Activated T-helper 1 cell treated with anti-CD3 and anti-CD28 coated beads, Interleukin-12 subunit alpha, Interleukin-12 subunit beta, Interleukin-2, Interleukin-4 antibody, amounts not matched to agents 30 ng/mL and 10 ng/mL and 1 ng/mL, durations not matched to agents 14 hours and 24 hours and 36 hours (primary cell): ENCODE results near the gene LMAN2. TPM values are rescaled to one million over a fixed set of nuclear protein-coding genes. Genes with fewer than 3 reads are reported as not detected.
A peak's percentile ranks its signal among the peaks of the same experiment; 100 is the strongest.

Experiments used
- DNase-seq: peaks from one replicate; pipeline ENCODE4 v3.0.0; 2021; ENCODE audit warnings: low spot score
- H3K27ac Mint-ChIP-seq: one replicate; pipeline ENCODE4 v1.8.0; 2021; ENCODE audit warnings: mild to moderate bottlenecking, mixed read lengths
- H3K27me3 Mint-ChIP-seq: one replicate; pipeline ENCODE4 v1.8.0; 2022; ENCODE audit warnings: mild to moderate bottlenecking, moderate library complexity, mixed read lengths; ENCODE audit not compliant: insufficient read depth
- H3K36me3 Mint-ChIP-seq: one replicate; pipeline ENCODE4 v1.8.0; 2021; ENCODE audit warnings: low read depth, mixed read lengths
- H3K4me1 Mint-ChIP-seq: one replicate; pipeline ENCODE4 v1.8.0; 2021; ENCODE audit warnings: low read depth, mixed read lengths
- H3K4me3 Mint-ChIP-seq: one replicate; pipeline ENCODE4 v1.8.0; 2021; ENCODE audit warnings: mild to moderate bottlenecking, moderate library complexity, mixed read lengths
- H3K9me3 Mint-ChIP-seq: one replicate; pipeline ENCODE4 v1.8.0; 2021; ENCODE audit warnings: mixed read lengths
- intact Hi-C: fragments of 100-400 bp; cut with micrococcal nuclease; formaldehyde crosslinking; loops from one replicate; pipeline ENCODE4 v1.15.1; 2024
- total RNA-seq: library from RNA; stranded (reverse); gene quantifications from 2 replicates; pipeline ENCODE4 v1.2.3, GENCODE V29; 2022

LMAN2 gene
- total RNA-seq, 1 donor from 2014 or later, result 118 TPM

DNA sequence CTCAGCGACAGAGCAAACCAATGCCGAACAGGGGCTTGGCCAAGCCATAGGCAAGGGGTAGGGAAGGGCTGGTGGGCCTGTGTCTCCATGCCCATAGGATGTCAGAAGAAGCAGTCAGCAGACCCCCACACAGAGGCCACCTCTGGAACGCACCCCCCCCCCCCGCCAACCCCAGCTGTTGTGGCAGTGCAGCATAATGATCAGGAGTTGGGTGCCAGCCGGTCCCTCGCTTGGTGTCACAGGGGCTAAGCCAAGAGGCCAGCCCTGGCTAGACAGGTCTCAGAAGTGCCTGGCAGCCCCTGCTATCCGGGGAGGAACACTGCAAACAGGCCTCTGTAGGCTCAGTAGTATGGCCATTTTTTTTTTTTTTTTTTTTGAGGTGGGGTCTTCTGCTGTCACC lies 36.1 kb downstream of the LMAN2 start:
- no peak overlapping the region for H3K4me3 Mint-ChIP-seq
- H3K36me3 Mint-ChIP-seq, result peaks cover 11% of the 10 kb centered on the region
- peaks cover 34% of the 10 kb centered on the region for H3K4me1 Mint-ChIP-seq
- no peak for DNase-seq
- intact Hi-C loops, result no loop called here
- peaks cover 5% of the 10 kb centered on the region for H3K9me3 Mint-ChIP-seq
- H3K27ac Mint-ChIP-seq, result no peak overlapping the region
- no peaks in the 10 kb centered on the region for H3K27me3 Mint-ChIP-seq

DNA sequence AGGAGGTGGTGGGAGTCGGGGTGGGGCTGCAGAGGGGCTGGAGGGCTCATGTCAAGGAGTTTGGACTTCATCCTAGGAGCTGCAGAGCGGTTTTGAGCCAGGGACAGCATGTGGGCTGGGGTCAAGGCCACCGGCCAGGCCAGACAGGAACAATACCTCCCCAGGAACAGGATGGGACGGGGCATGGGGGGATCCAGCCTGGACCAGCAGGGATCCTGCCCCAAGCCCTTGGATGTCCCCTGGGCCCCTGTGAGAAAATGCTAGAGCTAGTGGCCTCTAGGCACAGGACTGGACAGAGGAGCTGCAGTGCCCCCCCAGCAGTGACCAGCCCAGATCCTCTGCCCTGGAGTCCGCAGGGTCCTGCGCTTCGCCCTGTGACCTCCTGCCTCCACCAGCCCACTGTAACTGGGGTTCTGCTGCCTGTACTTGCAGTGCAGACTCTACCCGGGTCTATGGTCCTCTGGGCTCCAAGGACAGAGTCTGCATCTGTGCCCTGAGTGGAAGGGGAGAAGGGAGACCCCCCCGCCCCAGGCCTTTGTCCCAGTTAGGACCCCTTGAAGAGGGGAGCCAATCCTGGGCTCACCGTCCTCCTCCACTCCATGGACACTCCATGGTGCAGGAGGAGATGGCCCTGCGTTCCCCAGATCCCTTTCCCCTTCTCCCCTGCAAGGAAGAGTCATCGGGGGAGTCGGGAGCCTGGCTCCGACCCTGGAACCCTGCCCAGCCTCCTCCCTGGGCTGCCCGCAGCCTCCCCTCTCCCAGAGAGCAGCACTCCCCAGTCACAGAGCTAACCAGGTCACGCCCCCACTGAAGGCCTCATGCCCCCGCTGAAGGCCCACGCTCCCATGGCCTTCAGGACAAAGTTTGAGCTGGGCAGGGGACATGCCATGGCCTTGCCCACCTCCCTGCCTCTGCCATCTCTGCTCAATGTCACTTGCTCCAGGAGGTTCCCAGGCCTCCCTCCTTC lies 36.8 kb downstream of the LMAN2 start:
- Mint-ChIP-seq H3K4me1 (peaks cover 40% of the 10 kb centered on the region), H3K27ac (no peak overlapping the region), H3K4me3 (no peak overlapping the region), H3K9me3 (peaks cover 4% of the 10 kb centered on the region), H3K27me3 (no peaks in the 10 kb centered on the region), H3K36me3 (peaks cover 9% of the 10 kb centered on the region)
- intact Hi-C loops, result loop anchor here (5.0 kb wide), 3 partner anchors 307 to 838 kb away; partner anchors contain the start of genes NHP2, RNF44 and UIMC1
- no peak for DNase-seq

DNA sequence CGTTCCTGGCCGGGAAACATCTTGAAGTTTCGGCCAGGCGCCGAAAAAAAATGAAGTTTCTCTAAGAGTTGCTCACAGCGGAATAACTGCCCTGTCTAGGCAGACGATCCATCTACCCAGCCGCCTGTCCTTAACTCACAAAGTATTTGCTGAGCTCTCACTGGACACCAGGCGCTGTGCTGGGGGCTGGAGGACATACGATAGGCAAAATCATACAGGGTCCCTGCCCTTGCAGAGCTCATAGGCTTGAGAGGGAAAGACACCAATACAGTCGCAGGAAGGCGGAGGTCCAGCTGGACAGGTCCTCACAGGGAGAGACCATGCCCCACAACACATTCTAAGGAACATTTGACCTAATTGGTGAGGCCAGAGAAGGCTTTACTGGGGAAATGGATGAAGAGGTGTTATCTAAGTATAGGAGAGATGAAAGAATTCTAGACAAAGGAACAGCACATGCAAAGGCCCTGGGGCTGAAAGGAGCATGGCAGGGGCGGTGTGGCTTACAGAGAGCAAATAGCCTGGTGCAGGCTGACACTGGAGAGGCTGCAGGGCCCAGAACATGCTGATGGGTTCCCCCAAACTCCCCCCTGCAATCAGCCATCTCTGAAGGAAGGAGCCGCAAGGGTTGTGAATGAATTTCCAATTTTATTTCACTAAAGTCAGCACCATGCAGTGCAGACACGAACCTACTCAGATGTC lies 37.8 kb downstream of the LMAN2 start:
- no peak overlapping the region for H3K4me3 Mint-ChIP-seq
- H3K27me3 Mint-ChIP-seq, result no peaks in the 10 kb centered on the region
- no peak overlapping the region for H3K27ac Mint-ChIP-seq
- no peak for DNase-seq
- no peaks in the 10 kb centered on the region for H3K9me3 Mint-ChIP-seq
- H3K36me3 Mint-ChIP-seq, result peaks cover 9% of the 10 kb centered on the region
- H3K4me1 Mint-ChIP-seq, result peaks cover 48% of the 10 kb centered on the region
- intact Hi-C loops, result loop anchor here (1.0 to 5.0 kb wide), 6 partner anchors 203 to 839 kb away; partner anchors contain the start of genes DDX41, NHP2, RNF44 and TMED9

DNA sequence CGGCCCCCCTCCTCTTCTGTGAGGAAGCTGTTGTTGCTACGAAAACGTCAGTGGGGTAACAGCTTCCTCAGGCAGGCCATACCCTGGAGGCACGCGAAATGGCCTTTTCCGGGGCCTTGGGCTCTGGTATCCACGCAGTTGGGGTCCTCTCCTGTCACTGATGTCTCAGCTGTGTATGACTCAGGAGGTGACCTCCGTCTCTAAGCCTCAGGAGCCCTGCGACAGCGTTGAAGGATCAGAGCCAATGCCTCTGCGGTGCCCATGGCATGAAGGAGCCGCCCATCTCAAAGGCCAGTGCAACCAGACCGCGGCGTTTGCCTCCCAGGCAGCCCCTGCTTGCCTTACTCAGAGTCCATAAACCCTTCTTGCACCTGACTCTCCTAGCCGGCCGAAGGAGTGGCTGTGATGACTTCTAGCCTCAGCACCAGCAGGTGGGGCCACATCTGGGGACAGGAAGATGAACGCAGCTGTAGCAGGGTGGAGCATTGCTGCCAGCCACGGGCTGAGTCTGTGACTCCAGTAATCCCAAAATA lies 38.8 kb downstream of the LMAN2 start:
- no peaks in the 10 kb centered on the region for H3K27me3 Mint-ChIP-seq
- peak overlapping the region; percentile 84 for H3K27ac Mint-ChIP-seq
- intact Hi-C loops, result loop anchor here (1.0 to 5.0 kb wide), 9 partner anchors 39 to 840 kb away; partner anchors contain the start of genes DDX41, GRK6, LMAN2 and NHP2
- peak; percentile 50 for DNase-seq
- peak overlapping the region; percentile 87 for H3K4me3 Mint-ChIP-seq
- H3K36me3 Mint-ChIP-seq, result peaks cover 9% of the 10 kb centered on the region
- peaks cover 43% of the 10 kb centered on the region for H3K4me1 Mint-ChIP-seq
- H3K9me3 Mint-ChIP-seq, result no peaks in the 10 kb centered on the region

DNA sequence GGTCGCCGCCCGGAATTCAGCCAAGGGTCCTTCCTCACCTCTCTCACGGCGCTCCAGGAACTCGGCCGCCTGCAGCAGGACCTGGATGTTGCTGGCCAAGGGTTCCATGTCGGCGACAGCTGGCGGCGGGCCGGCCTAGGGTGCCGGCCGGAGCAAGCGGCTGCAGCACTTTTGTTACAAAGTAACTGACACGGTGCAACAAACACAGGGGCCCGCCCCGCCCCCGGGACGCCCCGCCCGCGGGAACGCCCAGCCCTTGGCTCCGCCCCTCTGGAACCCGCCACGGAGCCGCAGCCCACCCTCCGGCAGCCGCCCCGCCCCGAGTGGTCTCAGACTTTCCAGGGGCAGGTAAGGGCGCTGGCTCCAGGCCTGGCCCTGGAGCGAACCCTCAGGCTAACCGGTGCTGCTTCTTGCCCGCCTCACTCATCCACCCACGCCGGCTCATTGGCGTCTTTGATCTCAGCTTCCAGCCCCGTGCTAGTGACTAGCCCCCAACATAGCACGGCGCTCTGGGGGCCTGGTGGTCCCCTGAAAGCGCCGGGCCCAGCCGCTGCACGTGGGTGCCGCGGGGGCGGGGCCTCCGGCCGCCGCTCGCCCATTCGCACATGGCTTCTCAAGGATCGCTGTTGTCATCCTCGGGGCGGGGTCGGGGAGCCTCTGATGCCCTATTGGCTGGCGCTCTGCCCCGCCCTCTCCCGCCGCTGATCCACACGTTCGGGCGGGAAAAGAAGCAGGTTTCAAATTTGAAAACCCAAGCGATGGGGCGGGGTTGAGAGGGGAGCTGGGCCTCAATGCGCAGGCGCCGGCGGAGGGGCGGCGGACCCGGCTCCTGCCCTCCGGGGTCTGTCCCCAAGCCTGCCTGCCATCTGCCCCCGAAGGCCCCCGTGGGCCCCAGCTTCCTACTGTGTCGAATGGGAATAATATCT lies 39.5 kb downstream of the LMAN2 start, which contains the start of gene MXD3:
TSS of gene MXD3 (minus strand) at position 176 of the 926 bp plus-strand sequence. CDS start at position 108, 68 bp downstream.
- no peaks in the 10 kb centered on the region for H3K9me3 Mint-ChIP-seq
- DNase-seq, result peak; percentile 96
- intact Hi-C loops, result loop anchor here (1.0 to 5.0 kb wide), 9 partner anchors 9 to 840 kb away; partner anchors contain the start of genes DDX41, GRK6, LMAN2 and NHP2
- H3K27me3 Mint-ChIP-seq, result no peaks in the 10 kb centered on the region
- H3K4me1 Mint-ChIP-seq, result peaks cover 44% of the 10 kb centered on the region
- peak within 1 kb of the TSS; percentile 89 for H3K4me3 Mint-ChIP-seq
- H3K36me3 Mint-ChIP-seq, result peaks cover 7% of the 10 kb centered on the region
- peak within 1 kb of the TSS; percentile 85 for H3K27ac Mint-ChIP-seq

DNA sequence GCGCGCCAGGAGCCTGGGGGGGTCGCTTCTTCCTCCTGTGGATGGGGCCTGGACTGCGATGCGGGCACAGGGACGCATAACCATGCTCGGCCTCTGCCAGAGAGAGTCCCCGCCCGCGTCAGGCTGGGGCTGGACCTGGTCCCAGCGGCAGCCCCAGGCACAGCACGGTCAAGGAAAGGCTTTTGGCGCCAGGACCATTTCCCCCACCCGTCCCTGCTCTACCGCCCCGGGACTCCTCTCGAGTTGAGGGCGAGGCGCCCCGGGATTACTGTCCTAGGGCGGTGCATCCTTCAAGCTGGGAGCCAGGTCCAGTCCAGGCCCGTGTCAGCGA lies 40.1 kb downstream of the LMAN2 start:
- peaks cover 49% of the 10 kb centered on the region for H3K4me1 Mint-ChIP-seq
- intact Hi-C loops, result loop anchor here (1.0 to 5.0 kb wide), 4 partner anchors 8 to 841 kb away; partner anchors contain the start of genes NHP2, PRELID1, RAB24 and RNF44
- peak overlapping the region; percentile 74 for H3K27ac Mint-ChIP-seq
- no peaks in the 10 kb centered on the region for H3K27me3 Mint-ChIP-seq
- peaks cover 13% of the 10 kb centered on the region for H3K36me3 Mint-ChIP-seq
- H3K9me3 Mint-ChIP-seq, result no peaks in the 10 kb centered on the region
- H3K4me3 Mint-ChIP-seq, result peak overlapping the region; percentile 87
- no peak for DNase-seq

DNA sequence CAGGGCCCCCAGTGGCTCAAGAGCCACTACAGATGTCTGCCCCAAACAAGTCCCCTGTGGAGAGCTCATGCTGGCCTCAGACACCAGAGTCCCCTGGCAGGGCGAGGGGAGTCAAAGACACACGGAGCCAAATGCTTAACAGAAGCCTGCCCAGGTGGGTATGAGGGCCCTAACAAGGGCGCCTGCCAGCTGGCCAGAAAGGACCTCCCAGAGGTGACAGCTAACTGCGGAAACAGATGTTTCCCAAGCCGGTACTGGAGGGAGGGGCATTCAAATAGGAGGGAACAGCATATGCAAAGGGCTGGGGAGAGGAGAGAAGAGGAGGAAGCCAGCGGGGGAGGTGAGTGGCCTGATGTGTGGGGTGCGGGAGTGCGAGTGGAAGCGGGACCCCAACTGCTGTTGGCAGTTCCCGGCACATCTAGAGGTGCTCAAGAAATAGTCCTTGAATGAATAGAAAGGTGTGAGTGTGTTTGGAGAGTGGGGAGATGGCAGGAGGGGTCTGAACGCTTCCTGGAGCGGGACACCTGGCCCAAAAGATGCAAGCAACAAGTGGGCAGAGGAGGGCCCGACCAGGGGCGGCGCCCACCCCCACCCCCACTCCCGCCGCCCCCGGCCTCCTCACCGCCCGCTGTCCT lies 40.6 kb downstream of the LMAN2 start:
- H3K4me1 Mint-ChIP-seq, result peaks cover 49% of the 10 kb centered on the region
- H3K9me3 Mint-ChIP-seq, result no peaks in the 10 kb centered on the region
- H3K27ac Mint-ChIP-seq, result peak overlapping the region; percentile 85
- H3K27me3 Mint-ChIP-seq, result no peaks in the 10 kb centered on the region
- H3K36me3 Mint-ChIP-seq, result peaks cover 16% of the 10 kb centered on the region
- intact Hi-C loops, result loop anchor here (1.0 to 5.0 kb wide), 4 partner anchors 8 to 841 kb away; partner anchors contain the start of genes NHP2, PRELID1, RAB24 and RNF44
- H3K4me3 Mint-ChIP-seq, result peak overlapping the region; percentile 89
- DNase-seq, result no peak

DNA sequence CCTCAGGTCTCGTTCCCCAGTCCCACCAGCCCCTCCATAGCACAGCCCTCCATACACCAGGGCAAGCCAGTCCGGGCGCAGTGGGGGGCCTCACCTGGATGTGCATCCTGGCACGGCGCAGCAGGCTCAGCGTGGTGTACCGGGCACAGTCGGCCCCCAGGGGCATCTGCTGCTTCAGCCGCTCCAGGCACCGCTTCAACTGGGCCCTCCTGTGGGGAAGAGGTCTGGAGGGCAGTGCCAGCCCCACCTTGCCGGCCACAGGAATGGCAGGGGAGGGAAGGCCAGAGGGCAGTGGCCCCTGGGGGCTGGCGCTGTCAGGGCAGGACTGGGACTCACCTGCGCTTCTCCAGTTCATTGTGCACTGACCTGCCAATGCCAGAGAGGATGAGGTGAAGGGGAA lies 41.1 kb downstream of the LMAN2 start:
- peaks cover 53% of the 10 kb centered on the region for H3K4me1 Mint-ChIP-seq
- peak overlapping the region; percentile 89 for H3K4me3 Mint-ChIP-seq

DNA sequence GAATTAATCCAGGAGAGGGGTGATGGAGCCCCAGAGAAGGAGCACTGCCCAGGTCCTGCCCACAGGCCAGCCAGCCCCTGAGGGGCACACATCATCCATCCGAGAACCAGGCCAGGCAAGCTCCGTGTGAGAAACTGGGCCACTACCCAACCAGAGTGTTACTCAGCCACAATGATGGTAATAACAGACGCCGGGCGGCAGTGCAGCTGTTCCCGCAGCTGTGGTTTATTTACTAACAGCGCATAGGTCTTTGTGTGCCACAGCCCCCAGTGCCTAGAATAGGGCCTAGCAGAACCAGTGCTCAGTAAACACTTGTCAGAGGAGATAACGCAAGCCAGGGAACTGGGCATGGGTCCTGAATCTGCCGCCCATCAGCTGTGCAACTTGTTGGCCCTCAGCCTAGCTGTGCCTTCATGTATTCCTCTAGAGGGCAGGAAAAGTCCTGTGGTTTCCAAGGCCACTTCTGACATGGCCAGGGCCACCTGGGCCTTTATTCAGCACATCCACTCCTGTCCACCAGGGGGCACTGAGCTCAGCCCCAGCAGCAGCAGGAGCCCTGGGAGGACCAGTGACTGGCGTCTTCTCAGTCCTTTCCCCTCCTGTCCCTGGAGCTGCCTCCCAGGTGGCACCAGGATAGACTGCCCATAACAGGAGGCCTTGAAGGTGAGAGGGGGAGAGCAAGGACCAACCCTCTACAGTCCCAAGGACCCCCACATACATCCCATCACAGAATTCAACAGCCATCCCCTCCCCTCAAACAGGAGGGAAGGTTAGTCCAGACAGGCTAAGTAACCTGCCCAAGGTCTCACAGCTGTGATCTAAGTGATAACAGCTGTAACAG lies 41.9 kb downstream of the LMAN2 start:
- intact Hi-C loops, result loop anchor here (5.0 kb wide), 3 partner anchors 302 to 843 kb away; partner anchors contain the start of genes NHP2, RNF44 and UIMC1
- no peaks in the 10 kb centered on the region for H3K9me3 Mint-ChIP-seq
- peak overlapping the region; percentile 89 for H3K4me3 Mint-ChIP-seq
- peak; percentile 68 for DNase-seq
- peaks cover 29% of the 10 kb centered on the region for H3K36me3 Mint-ChIP-seq
- H3K4me1 Mint-ChIP-seq, result peaks cover 61% of the 10 kb centered on the region
- no peaks in the 10 kb centered on the region for H3K27me3 Mint-ChIP-seq
- H3K27ac Mint-ChIP-seq, result peak overlapping the region; percentile 44

More for the DNA sequence above, 41.1 kb downstream of the LMAN2 start:
- intact Hi-C loops, result loop anchor here (5.0 kb wide), 3 partner anchors 303 to 842 kb away; partner anchors contain the start of genes NHP2, RNF44 and UIMC1
- H3K27me3 Mint-ChIP-seq, result no peaks in the 10 kb centered on the region
- H3K36me3 Mint-ChIP-seq, result peaks cover 21% of the 10 kb centered on the region
- DNase-seq, result no peak
- H3K27ac Mint-ChIP-seq, result no peak overlapping the region
- no peaks in the 10 kb centered on the region for H3K9me3 Mint-ChIP-seq

DNA sequence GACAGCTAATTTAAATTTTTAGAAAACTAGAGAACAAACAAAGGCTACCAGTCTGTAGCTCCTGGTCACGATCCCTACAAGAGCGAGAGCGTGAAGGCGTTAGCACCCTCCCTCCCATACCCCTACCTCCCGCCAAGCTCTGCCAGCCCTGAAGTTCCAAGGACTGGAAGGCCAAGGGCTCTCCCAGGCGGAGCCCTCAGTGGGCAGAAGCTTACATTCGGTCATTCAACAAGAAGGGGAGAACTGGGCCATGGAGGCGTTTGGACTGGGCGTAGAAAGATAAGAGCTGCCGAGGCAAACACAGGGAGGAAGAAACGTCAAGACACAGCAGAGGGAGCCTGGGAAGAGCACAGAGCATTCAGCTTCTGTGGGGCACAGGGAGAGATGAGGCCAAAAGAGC lies 42.7 kb downstream of the LMAN2 start:
- peak overlapping the region; percentile 40 for H3K27ac Mint-ChIP-seq
- no peaks in the 10 kb centered on the region for H3K9me3 Mint-ChIP-seq
- DNase-seq, result no peak
- intact Hi-C loops, result no loop called here
- no peak overlapping the region for H3K4me3 Mint-ChIP-seq
- H3K4me1 Mint-ChIP-seq, result peaks cover 63% of the 10 kb centered on the region
- peaks cover 35% of the 10 kb centered on the region for H3K36me3 Mint-ChIP-seq
- H3K27me3 Mint-ChIP-seq, result no peaks in the 10 kb centered on the region
